ENCODE results near the gene RPS5. TPM values are rescaled to one million over a fixed set of nuclear protein-coding genes. Genes with fewer than 3 reads are reported as not detected.
A peak's percentile ranks its signal among the peaks of the same experiment; 100 is the strongest.

The RPS5 gene
- total RNA-seq, 1 donor from 2014 or later = 2,588 TPM

DNA sequence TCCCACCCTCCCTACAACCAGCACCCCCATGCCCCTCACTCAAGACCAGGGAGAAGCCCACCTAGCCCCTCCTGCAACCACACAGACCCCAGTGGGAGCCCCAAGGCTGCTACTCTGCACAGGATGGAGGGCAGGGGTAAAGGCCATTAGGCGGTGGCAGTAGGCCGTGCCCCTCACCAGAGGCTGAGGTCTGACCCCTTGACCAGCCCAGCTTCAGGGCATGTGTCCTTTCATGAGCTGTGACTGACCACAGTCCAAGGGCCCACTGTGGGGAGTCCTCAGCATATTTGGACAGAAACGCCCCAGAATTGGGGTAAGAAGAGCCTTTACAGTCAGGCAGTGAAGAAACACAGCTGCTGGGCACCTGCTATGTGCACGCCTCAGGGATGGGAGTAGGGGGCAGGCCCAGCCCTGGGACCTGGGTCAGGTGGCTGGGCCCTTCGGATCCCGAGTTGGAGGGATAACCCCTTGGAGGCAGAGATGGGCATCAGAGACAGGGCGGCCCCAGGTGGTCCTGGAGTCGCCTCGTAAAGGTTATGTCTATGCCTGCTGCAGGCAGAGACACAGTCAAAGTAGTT lies 1.7 kb upstream of the RPS5 start:
- no peak for DNase-seq (ENCODE audit: low read depth in 2 of 2)

DNA sequence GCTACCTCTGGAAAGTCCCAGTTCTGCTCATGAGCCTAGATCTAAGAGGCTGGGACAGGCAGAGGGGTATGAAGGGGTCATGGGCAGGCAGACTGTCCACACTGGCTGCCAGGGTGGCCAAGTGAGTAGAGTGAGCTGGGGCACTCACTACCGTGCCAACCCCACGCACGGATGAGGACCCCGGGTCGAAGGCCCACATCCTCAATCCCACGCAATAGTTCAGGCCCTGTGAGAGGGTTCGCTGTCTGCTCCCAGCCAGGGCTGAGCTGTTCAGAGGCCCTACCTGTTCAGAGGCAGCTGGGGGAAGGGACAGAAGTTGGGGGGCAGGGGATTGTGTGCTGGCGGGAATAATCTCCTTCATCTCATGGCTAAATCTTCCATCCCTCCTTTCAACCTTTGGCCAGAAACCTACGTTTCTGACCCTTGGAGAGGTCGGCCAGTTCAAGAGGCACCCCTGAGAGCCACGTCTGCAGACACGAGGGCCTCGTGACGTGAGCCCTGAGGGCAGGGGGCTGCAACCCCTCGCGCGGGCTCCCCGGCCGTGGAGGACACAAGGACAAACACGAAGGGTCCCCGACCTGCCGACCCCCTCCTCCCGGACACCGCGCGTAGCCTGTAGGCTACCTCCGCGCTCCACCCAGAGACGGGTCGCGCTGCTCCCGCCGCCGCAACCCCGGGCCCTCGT lies 1.0 kb upstream of the RPS5 start:
- no peak for DNase-seq (ENCODE audit: low read depth in 2 of 2)

GRCh38 chr19:58387338-58388174 lies 487 bp downstream of the RPS5 start:
- no peak for DNase-seq (ENCODE audit: low read depth in 2 of 2)

GRCh38 chr19:58388175-58388526 lies 1.1 kb downstream of the RPS5 start:
- no peak for DNase-seq (ENCODE audit: low read depth in 2 of 2)

DNA sequence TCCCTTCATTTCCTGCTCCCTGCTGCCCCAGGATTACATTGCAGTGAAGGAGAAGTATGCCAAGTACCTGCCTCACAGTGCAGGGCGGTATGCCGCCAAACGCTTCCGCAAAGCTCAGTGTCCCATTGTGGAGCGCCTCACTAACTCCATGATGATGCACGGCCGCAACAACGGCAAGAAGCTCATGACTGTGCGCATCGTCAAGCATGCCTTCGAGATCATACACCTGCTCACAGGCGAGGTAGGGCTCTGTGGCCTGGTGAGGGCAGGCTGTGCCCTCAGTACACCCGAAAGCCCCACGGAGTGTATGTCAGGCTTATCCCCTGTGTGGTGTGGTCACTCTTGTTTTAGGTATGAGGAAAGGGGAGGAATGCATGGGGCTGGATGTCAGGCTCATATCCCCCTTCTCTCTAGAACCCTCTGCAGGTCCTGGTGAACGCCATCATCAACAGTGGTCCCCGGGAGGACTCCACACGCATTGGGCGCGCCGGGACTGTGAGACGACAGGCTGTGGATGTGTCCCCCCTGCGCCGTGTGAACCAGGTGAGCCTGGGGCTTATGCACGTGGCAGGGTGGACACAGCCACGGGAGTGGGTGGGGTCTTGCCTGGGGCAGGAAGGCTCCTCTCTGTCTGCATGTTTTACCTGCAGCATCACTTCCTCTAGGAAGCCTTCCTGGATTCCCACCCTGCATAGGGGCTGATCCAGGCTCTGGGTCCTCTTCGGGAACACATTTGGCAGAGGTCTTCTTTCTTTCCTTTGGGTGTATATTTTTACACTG lies 6.1 kb downstream of the RPS5 start:
- no peak for DNase-seq (ENCODE audit: low read depth in 2 of 2)

GRCh38 chr19:58393725-58394033 lies 6.6 kb downstream of the RPS5 start:
- no peak for DNase-seq (ENCODE audit: low read depth in 2 of 2)

DNA sequence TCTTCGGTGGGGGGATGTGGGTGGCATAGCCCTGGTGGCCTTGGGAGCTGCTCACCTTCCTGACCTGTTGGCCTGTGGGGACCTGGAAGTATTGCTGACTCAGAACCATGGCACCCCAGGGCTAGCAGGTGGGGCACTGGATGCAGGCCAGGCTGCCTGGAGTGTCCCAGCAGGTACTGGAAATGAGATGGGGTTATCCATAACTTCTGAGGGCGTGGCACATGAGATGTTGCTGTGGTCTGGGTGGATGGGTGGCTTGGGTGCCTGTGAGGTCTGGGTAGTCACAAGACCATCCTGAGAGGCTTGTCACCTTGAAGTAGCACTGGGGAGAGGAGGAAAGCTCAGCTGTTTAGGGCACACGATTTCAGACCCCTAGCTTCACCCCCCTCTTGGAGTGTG lies 7.8 kb downstream of the RPS5 start:
- no peak for DNase-seq (ENCODE audit: low read depth in 2 of 2)

DNA sequence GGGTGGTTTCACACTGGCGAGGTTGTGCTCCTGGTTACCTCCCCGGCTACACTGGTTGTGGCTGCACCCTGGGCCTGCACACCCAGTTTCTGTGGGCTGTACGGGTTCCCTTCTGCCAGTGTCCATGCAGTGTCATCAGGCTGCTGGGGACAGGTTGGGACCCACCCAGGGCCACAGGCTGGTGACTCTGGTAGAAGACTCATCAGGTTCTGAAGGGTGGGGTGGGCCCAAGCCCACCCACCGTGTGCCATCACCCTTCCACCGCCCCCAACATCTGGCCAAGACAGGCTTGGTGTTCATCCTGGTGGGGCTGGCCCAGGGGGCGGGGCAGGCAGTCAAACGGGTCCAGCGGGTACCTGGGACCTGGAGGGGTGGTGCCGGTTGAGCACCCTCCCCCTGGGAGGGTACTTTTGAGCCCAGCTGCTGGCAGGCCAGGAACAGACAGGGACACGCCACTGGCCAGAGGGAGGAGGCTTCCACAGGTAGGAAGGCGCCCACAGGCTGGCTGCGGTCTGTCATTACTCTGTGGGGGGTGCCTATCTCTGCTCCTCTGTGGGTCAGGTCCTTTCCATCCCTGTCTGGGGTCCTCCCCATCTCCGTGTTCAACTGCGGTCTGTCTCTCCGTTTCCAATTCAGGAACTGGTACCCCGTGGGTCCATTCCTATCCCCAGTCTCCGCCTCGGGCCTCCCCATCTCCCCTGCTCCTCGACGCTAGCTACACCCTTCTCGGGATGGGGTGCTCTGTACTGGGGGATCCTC lies 8.3 kb downstream of the RPS5 start, which contains the start of gene RNF225:
Gene RNF225, plus strand, starts transcription at position 437 of the 759 bp plus-strand sequence. CDS start 434 bp downstream, outside the sequence.
- DNase-seq (ENCODE audit: low read depth in 2 of 2) = no peak

DNA sequence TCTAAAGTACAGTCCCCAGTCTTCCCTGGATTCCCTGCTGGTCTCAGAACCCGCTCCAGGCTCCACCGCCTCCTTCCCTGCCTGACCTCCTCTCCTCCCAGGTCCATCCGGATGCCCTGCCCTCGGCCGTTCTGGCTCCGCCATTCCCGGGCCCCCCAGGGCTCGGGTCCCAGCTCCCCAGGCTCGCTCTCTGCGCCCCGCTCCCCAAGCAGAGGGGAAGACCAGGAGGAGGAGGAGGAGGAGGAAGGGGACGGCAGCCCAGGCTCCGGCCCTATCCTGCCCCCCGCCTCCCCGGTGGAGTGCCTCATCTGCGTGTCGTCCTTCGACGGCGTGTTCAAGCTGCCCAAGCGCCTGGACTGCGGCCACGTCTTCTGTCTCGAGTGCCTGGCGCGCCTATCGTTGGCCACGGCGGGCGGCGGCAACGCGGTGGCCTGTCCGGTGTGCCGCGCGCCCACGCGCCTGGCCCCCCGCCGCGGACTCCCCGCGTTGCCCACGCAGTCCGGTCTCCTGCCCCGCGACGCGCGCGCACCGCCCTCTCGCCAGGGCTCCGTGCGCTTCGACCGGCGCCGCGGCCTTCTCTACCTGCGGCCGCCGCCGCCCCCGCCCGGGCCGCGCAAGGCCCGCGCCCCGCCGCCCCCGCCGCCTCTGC lies 9.0 kb downstream of the RPS5 start:
- no peak for DNase-seq (ENCODE audit: low read depth in 2 of 2)

DNA sequence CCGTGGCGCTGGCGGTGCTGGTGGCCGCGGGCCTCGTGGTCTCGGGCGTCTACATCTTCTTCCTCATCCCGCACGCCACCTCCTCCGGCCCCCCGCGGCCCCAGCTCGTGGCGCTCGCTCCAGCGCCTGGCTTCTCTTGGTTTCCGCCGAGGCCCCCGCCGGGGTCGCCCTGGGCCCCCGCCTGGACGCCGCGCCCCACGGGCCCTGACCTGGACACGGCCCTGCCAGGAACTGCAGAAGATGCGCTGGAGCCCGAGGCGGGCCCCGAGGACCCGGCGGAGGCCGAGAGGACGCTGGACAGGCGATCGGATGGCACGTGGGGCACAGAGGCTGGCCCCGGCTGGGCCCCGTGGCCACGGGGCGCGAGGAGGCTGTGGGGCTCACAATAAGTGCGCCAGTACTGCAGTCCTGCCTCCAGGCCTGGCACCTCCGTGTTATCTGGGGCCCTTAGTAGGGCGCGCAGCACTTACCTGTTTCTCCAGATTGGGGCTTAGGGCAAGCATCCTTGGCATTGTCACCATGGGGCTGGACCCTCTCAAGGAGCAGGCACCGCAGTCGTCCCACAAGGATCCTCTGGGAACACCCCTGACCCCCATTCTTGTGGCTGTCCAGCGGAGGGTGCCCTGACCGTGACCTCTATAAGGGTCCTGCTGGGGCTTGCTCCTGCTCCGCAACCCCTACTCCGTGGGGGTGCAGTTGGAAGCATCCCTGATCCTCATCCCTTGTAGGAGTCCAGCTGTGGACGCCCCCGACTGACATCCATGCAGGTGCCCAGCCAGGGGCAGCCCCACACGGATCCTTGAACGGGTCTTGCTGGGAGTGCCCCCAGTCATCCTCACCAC lies 9.8 kb downstream of the RPS5 start:
- no peak for DNase-seq (ENCODE audit: low read depth in 2 of 2)

- no peak for DNase-seq (ENCODE audit: low read depth in 2 of 2)
Observed at GRCh38 chr19:58397533-58398037, 10.5 kb downstream of the RPS5 start.

DNA sequence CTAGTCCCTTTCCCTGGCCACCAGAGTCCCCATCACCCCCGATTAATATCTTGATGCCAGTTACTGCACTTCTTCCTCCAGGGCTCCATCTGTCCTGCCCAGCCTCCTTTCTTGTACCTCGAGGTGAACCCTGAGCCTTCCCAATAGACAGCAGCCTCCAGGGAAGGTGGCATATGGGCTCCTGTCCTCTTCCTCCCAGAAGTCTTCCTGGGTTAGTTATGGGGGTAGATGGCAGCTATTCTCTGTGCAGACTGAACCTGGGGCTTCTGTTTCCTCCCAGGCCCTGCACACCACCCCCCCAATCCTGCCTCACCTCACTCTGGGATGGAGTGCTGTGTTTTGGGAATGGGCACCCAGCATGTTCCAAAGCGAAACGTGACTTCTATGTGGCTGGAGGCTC lies 11.0 kb downstream of the RPS5 start:
- no peak for DNase-seq (ENCODE audit: low read depth in 2 of 2)

GRCh38 chr19:58398545-58398944 lies 11.5 kb downstream of the RPS5 start:
- DNase-seq (ENCODE audit: low read depth in 2 of 2) = no peak

GRCh38 chr19:58399903-58400302 lies 12.8 kb downstream of the RPS5 start:
- no peak for DNase-seq (ENCODE audit: low read depth in 2 of 2)

DNA sequence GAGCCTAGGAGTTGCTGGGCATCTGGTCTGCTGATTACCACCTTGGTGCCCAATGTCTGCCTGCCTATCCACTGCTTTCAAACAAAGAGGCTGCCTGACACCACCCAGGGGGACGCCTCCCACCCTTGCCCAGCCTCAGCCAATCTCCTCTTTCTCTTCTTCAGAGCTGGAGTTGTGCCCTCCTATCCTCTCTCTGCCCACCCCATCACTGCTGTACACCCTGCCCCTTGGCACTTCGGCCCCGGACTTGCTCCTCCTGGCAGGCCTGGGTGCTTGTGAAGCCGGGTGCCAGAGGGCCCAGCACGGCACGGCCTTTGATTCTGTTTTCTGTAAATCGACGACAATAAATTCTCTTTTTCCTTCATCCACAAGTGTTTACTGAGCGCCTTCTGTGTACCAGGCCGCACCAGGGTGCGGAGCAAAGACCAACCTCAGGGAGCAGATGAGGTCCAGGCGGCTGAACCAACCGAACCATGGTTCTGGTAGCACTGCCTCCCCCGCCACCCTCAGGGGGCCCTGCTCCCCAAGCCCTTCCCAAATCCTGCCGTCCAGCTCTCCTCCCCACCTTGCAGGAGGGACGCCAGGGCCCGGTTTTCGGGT lies 13.3 kb downstream of the RPS5 start:
- DNase-seq (ENCODE audit: low read depth in 2 of 2) = no peak

GRCh38 chr19:58400916-58401839 lies 14.1 kb downstream of the RPS5 start:
- DNase-seq (ENCODE audit: low read depth in 2 of 2) = peak; percentile 97 to 100

GRCh38 chr19:58401840-58402421 lies 14.9 kb downstream of the RPS5 start:
- no peak for DNase-seq (ENCODE audit: low read depth in 2 of 2)

Measured in dermis microvascular lymphatic vessel endothelial cell (primary cell).